Bronchial epithelial cell (primary cell): ENCODE measurements around the gene INSRR. TPM values are rescaled to one million over a fixed set of nuclear protein-coding genes. Genes with fewer than 3 reads are reported as not detected.

Experiments used
- DNase-seq: peaks from one replicate; pipeline ENCODE4 v3.0.0-alpha.2; 2010; ENCODE audit warnings: low read depth
- FAIRE-seq: peaks from 2 replicates; lab custom pipeline; 2011; peaks lifted over from hg19 to GRCh38; lab: Jason Lieb, UNC
- H3K27me3 ChIP-seq: 2 replicates; pipeline ENCODE4 v1.5.1; 2011; ENCODE audit warnings: low read length; ENCODE audit not compliant: control insufficient read depth, insufficient read depth
- H3K36me3 ChIP-seq: 2 replicates; pipeline ENCODE4 v1.5.1; 2011; ENCODE audit warnings: low read length; ENCODE audit not compliant: control insufficient read depth, insufficient read depth
- H3K4me3 ChIP-seq: 2 replicates; pipeline ENCODE4 v1.5.1; 2011; ENCODE audit warnings: mild to moderate bottlenecking, low read depth, low read length, control low read depth
- total RNA-seq: library from RNA; depleted of rRNA; stranded (reverse); fragments of >200 nt; gene quantifications from 2 replicates; pipeline ENCODE4 v1.2.1, GENCODE V29; 2014
- TF ChIP-seq, protein P1 (sequence below): IDR thresholded peaks from 2 replicates; pipeline ENCODE4 v1.5.1; 2011; ENCODE audit warnings: mild to moderate bottlenecking, moderate library complexity, low read length, control low read depth, inconsistent platforms; ENCODE audit not compliant: insufficient read depth, severe bottlenecking

INSRR gene
- total RNA-seq, 1 donor from 2014 or later, result not detected

DNA sequence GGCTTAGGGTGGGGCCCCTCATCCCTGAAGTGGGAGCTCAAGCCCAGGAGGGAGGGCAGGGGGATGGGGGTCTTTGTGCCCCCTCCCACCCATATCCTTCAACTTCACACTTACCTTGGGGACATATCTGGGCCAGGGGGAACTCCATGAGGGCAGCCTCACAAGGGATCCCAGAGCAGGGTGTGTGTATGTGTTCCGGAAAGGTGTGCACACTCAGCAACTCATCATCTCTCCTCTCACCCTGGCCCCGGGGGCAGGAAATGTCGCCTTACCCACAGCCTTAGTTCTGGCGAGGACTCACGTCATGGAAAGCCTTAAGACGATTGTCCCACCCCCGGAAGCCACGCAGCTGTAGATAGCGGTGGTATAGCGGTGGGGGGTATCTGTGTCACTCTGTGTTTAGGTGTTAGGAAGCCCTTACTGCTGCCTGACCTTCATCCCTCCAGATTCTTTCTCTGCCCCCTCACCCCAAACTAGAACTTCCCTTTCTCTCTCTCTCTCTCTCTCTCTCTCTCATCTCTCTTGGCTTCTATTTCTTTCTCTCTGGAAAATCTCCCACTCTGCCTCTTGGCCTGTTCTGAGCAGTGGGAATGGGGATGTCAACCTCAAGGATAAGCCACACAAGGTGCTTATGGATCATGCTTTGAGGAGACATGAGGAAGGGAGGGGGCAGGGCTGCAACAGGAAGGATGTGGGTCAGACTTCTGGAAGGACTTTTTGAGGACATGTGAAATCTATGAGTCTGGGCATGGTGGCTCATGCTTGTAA lies 42.2 kb downstream of the INSRR start, which contains the start of gene SH2D2A:
SH2D2A (minus strand) TSS at position 288 of the 768 bp plus-strand sequence; CDS start at position 148, 140 bp downstream.
- H3K4me3 ChIP-seq, result no peak within 1 kb of the TSS
- DNase-seq (peak; percentile 92), FAIRE-seq (no peak)
- H3K36me3 ChIP-seq, result no peaks in the 10 kb centered on the region
- TF ChIP-seq, protein P1, sequence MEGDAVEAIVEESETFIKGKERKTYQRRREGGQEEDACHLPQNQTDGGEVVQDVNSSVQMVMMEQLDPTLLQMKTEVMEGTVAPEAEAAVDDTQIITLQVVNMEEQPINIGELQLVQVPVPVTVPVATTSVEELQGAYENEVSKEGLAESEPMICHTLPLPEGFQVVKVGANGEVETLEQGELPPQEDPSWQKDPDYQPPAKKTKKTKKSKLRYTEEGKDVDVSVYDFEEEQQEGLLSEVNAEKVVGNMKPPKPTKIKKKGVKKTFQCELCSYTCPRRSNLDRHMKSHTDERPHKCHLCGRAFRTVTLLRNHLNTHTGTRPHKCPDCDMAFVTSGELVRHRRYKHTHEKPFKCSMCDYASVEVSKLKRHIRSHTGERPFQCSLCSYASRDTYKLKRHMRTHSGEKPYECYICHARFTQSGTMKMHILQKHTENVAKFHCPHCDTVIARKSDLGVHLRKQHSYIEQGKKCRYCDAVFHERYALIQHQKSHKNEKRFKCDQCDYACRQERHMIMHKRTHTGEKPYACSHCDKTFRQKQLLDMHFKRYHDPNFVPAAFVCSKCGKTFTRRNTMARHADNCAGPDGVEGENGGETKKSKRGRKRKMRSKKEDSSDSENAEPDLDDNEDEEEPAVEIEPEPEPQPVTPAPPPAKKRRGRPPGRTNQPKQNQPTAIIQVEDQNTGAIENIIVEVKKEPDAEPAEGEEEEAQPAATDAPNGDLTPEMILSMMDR, result no peak
- no peaks in the 10 kb centered on the region for H3K27me3 ChIP-seq

DNA sequence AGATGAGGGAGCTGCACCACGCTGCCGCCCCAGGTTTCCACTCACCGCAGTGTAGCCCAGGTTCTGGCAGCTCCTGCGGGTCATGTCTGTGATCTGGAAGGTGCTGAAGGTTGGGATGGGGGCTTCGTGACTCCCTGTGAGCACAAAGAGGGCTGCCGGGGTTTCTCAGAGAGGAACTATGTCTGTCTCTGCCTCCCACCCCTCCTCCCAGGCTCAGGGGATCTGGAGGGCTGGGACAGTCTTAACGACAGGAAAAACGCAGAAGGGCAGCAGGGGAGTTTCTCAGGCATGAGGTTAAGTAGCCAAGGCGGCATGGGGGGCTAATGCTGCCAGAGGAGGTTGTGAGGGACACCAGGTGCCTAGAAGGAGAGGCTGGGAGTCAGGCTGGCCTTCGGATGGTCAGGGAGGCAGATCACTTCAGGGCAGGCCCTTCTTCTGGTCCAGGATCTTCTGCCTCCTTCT lies 42.9 kb downstream of the INSRR start:
- FAIRE-seq, result no peak
- H3K27me3 ChIP-seq, result no peaks in the 10 kb centered on the region
- H3K36me3 ChIP-seq, result no peaks in the 10 kb centered on the region
- no peak for DNase-seq
- TF ChIP-seq, protein P1, result no peak
- no peak overlapping the region for H3K4me3 ChIP-seq

DNA sequence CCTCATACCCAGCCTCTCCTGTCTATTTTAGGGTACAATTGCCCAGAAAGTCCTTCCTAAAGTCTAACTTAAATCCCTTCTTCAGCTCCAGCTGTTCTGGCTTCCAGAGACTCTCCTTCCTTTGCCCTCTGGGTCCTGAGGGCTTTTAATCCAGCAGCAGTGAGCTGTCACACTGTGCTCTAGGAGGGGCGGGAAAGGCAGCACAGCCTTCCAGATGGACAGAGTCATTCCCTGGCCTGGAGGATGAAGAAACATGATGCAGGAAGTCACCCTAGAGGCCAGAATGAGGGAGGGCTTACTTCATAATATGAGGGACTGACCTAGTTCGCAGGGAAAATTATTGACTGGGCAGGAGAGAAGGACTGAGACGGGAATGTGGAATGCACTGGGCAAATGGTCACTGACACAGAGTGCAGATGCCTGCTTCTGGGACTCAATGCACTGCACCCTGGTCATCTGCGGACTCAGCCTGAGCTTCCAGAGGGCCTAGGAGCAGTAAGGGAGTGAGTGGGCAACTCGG lies 43.5 kb downstream of the INSRR start:
- no peak for FAIRE-seq
- TF ChIP-seq, protein P1, result no peak
- peak; percentile 71 for DNase-seq
- Histone ChIP-seq H3K27me3 (no peaks in the 10 kb centered on the region), H3K4me3 (no peak overlapping the region), H3K36me3 (no peaks in the 10 kb centered on the region)

DNA sequence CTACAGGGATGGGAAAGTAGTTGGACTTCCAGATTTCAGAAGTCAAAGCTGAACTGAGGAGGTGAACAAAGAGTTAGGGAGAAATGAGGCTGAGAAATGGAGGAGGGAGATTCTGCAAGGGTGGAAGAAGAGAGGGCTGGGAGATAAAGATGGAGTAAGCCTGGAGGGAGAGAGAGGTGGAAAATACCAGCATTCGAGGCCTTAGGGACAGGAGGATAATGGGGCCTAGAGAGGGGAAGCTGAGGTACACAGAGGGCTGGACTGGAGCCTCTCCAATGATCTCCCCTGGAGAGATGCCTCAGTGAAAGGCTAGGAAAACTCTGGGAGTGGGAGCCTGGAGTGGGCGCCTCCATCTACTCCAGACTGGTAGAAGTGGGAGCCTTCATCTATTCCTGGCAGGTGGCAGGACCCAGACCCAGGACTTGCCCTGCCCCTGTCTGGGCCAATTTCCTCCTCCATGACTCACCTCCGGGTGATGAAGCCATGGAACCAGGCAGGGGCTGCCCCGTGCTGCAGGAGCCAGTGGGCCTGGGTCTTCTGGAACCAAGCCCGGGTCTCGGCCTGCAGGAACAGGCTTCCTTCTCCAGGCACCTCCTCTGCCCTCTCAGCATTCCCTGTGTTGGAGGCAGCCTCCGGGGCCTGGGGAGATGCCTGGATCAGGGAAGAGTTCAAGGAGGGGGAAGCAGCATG lies 44.2 kb downstream of the INSRR start:
- no peaks in the 10 kb centered on the region for H3K27me3 ChIP-seq
- FAIRE-seq (no peak), DNase-seq (peak; percentile 56)
- no peak overlapping the region for H3K4me3 ChIP-seq
- no peaks in the 10 kb centered on the region for H3K36me3 ChIP-seq
- TF ChIP-seq, protein P1, result no peak

DNA sequence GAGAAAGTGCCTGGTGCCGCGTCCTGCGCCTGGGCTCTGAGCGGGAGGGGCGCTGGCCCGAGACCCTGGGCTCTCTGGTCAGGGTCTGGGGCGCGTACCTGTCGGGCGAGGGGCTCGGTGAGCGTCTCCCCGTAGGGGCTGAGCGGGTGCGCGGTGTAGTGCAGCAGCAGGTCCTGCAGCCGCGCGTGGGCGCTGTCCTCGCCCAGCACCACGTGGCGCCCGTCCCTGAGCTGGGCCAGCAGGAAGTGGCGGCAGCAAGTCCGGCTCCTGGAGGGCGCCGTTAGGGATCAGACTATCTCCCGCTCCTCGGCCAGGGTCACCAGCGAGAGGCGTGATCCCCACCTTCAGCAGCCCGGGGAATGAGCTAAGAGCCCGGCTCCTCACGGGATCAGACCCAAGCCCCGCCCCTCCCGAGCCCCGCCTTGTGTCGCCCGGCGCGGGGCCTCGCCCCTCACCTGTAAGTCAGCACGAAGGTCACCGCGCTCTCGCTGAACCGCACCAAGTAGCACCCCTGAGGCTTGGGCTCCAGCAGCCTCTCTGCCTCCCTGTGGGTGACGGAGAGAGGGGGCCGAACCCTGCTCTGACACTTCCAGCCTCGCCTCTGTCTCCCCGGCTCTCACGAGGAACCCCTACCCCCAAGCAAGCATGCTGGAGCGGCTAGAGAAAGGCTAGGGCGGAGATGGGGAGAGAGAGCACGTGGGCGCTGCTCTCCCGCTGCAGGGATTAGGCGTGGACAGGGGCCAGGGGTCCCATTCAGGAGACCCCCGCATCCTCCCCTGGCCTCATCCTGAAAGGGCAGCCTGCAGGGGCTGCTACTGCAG lies 45.0 kb downstream of the INSRR start:
- H3K4me3 ChIP-seq, result peak overlapping the region; percentile 46
- H3K36me3 ChIP-seq, result no peaks in the 10 kb centered on the region
- peak; percentile 31 for DNase-seq
- TF ChIP-seq, protein P1, result peak; percentile 87
- no peaks in the 10 kb centered on the region for H3K27me3 ChIP-seq
- no peak for FAIRE-seq
